IMR-90 (cell line): ENCODE data around the gene CRTC1. TPM values are rescaled to one million over a fixed set of nuclear protein-coding genes. Genes with fewer than 3 reads are reported as not detected.

Experiments
- ATAC-seq: fragments of 200-7000 bp; cut with Tn5 transposase; 2 replicates; pipeline ENCODE4 v1.9.1; 2020; ENCODE audit warnings: low read depth, mild to moderate bottlenecking, moderate library complexity
- BruUV-seq: library from RNA; stranded (reverse); fragments of 400-500 nt; replicated peaks from 2 replicates; lab custom pipeline; 2021; lab: Mats Ljungman, UMichigan
- CTCF ChIA-PET: fragments of 300-600 bp; formaldehyde crosslinking; extraction: SDS; loops from one replicate; lab custom pipeline; 2021; ENCODE audit warnings: antibody characterized with exemption; lab: Yijun Ruan, JAX
- POLR2A ChIA-PET: fragments of 300-600 bp; sonication (Branson Sonifier 250); formaldehyde crosslinking; loops from one replicate; lab custom pipeline; 2022; ENCODE audit warnings: antibody characterized with exemption; ENCODE audit not compliant: unreplicated experiment; lab: Charles Lee
- DNase-seq: peaks from one replicate; pipeline ENCODE4 v3.0.0; 2013
- H2AFZ ChIP-seq: replicated peaks from 2 replicates; pipeline ENCODE3; 2013; ENCODE audit warnings: low read length, mild to moderate bottlenecking; ENCODE audit not compliant: poor library complexity
- H2AK5ac ChIP-seq: 2 replicates; pipeline ENCODE4 v1.6.1; 2013; ENCODE audit warnings: low read depth, low read length, inconsistent platforms
- H2AK9ac ChIP-seq: replicated peaks from 2 replicates; pipeline ENCODE3; 2013; ENCODE audit warnings: mild to moderate bottlenecking, low read depth, low read length, moderate library complexity; ENCODE audit not compliant: poor library complexity
- H2BK120ac ChIP-seq: 2 replicates; pipeline ENCODE4 v1.6.1; 2013; ENCODE audit warnings: low read depth, low read length, inconsistent platforms
- H2BK15ac ChIP-seq: 3 replicates; pipeline ENCODE4 v1.6.1; 2013; ENCODE audit warnings: low read depth, low read length, inconsistent platforms
- H2BK20ac ChIP-seq: 2 replicates; pipeline ENCODE4 v1.6.1; 2013; ENCODE audit warnings: low read depth, mild to moderate bottlenecking, inconsistent platforms, low read length, moderate library complexity
- H2BK5ac ChIP-seq: 2 replicates; pipeline ENCODE4 v1.6.1; 2013; ENCODE audit warnings: mild to moderate bottlenecking, low read depth, low read length, inconsistent platforms; ENCODE audit not compliant: poor library complexity, severe bottlenecking
- H3K14ac ChIP-seq: replicated peaks from 2 replicates; pipeline ENCODE4 v1.6.1; 2013; ENCODE audit warnings: low read depth, low read length, inconsistent platforms
- H3K18ac ChIP-seq: 2 replicates; pipeline ENCODE4 v1.6.1; 2013; ENCODE audit warnings: low read depth, low read length, control low read depth
- H3K23ac ChIP-seq: 2 replicates; pipeline ENCODE4 v1.6.1; 2013; ENCODE audit warnings: low read depth, low read length, inconsistent platforms
- H3K27ac ChIP-seq: 2 replicates; pipeline ENCODE4 v1.5.1; 2013; ENCODE audit warnings: mild to moderate bottlenecking, control low read depth, low read length; ENCODE audit not compliant: insufficient read depth
- H3K27me3 ChIP-seq: 2 replicates; pipeline ENCODE4 v1.6.1; 2013; ENCODE audit warnings: low read length; ENCODE audit not compliant: control insufficient read depth, insufficient read depth
- H3K36me3 ChIP-seq: 2 replicates; pipeline ENCODE4 v1.6.1; 2013; ENCODE audit warnings: low read length, mixed read lengths; ENCODE audit not compliant: control insufficient read depth, insufficient read depth
- H3K4ac ChIP-seq: 2 replicates; pipeline ENCODE4 v1.6.1; 2013; ENCODE audit warnings: low read depth, low read length, inconsistent platforms
- H3K4me1 ChIP-seq: 2 replicates; pipeline ENCODE4 v1.6.1; 2013; ENCODE audit warnings: low read length, mixed read lengths; ENCODE audit not compliant: control insufficient read depth, insufficient read depth
- H3K4me2 ChIP-seq: 2 replicates; pipeline ENCODE4 v1.6.1; 2013; ENCODE audit warnings: low read depth, mild to moderate bottlenecking, control low read depth, low read length, moderate library complexity
- H3K4me3 ChIP-seq: 2 replicates; pipeline ENCODE4 v1.5.1; 2013; ENCODE audit warnings: low read depth, mild to moderate bottlenecking, control low read depth, low read length, moderate library complexity; ENCODE audit not compliant: insufficient read depth
- H3K56ac ChIP-seq: 2 replicates; pipeline ENCODE4 v1.6.1; 2013; ENCODE audit warnings: low read length, inconsistent platforms; ENCODE audit not compliant: insufficient read depth; ENCODE audit errors: extremely low read depth
- H3K79me1 ChIP-seq, 2 experiments: 2 replicates each; pipeline ENCODE4 v1.6.1; 2013; ENCODE audit warnings: low read length in 2 of 2, inconsistent platforms in 1 of 2, low read depth in 1 of 2
- H3K9ac ChIP-seq: 2 replicates; pipeline ENCODE4 v1.6.1; 2013; ENCODE audit warnings: low read depth, low read length, control low read depth
- H3K9me1 ChIP-seq: 2 replicates; pipeline ENCODE4 v1.6.1; 2013; ENCODE audit warnings: low read length, inconsistent platforms; ENCODE audit not compliant: insufficient read depth
- H3K9me3 ChIP-seq: 2 replicates; pipeline ENCODE4 v1.6.1; 2013; ENCODE audit warnings: low read length; ENCODE audit not compliant: control insufficient read depth, insufficient read depth
- H4K20me1 ChIP-seq: 2 replicates; pipeline ENCODE4 v1.6.1; 2013; ENCODE audit warnings: low read length, inconsistent platforms; ENCODE audit not compliant: insufficient read depth
- H4K5ac ChIP-seq: 2 replicates; pipeline ENCODE4 v1.6.1; 2013; ENCODE audit warnings: mild to moderate bottlenecking, low read depth, low read length, control low read depth
- H4K8ac ChIP-seq, 2 experiments: 2 replicates each; pipeline ENCODE4 v1.6.1; 2013; ENCODE audit warnings: low read depth in 2 of 2, low read length in 2 of 2, control low read depth in 1 of 2, inconsistent platforms in 1 of 2
- H4K91ac ChIP-seq: 2 replicates; pipeline ENCODE4 v1.6.1; 2013; ENCODE audit warnings: low read depth, low read length, inconsistent platforms; ENCODE audit not compliant: insufficient read depth
- MAFK ChIP-seq: IDR thresholded peaks from 2 replicates; pipeline ENCODE4 v1.6.1; 2012; ENCODE audit warnings: low read depth, low read length, improper control_type of control experiment
- POLR2A ChIP-seq: IDR thresholded peaks from 2 replicates; pipeline ENCODE4 v1.6.1; 2012; ENCODE audit warnings: mild to moderate bottlenecking, low read depth, low read length
- WGBS, 2 experiments: methylation state at CpG; one replicate each; pipeline versions ENCODE4 v1.1.5 to v1.1.7; 2013; ENCODE audit warnings: missing lambda C conversion rate in 2 of 2; ENCODE audit not compliant: insufficient read length in 1 of 2; ENCODE audit errors: extremely low coverage in 2 of 2; 5-methylcytosine and 5-hydroxymethylcytosine counted together
- dilution Hi-C: fragments of 300-500 bp; cut with HindIII; formaldehyde crosslinking; loops from one replicate; pipeline ENCODE4 v1.14.3; 2018; ENCODE audit warnings: low sequenced_read_pairs; ENCODE audit not compliant: unreplicated experiment
- in situ Hi-C: fragments of 300-500 bp; cut with MboI; formaldehyde crosslinking; loops from 3 replicates; pipeline ENCODE4 v1.14.3; 2019; ENCODE audit warnings: low sequenced_read_pairs, inconsistent platforms, mixed read lengths
- intact Hi-C: fragments of 100-400 bp; cut with micrococcal nuclease; formaldehyde crosslinking; loops from 2 replicates; pipeline ENCODE4 v1.10.0; 2022
- polyA plus RNA-seq, 3 experiments: library from polyadenylated mRNA; depleted of rRNA; stranded (reverse); fragments of >200 nt; gene quantifications; 2 replicates each; pipeline ENCODE4 v1.2.3, GENCODE V29; 2012; ENCODE audit warnings: low replicate concordance in 1 of 3
- total RNA-seq: library from RNA; depleted of rRNA; stranded (reverse); fragments of >200 nt; gene quantifications from 2 replicates; pipeline ENCODE4 v1.2.3, GENCODE V29; 2012
- TF ChIP-seq, protein P1 (sequence below): fragments of 150-350 bp; IDR thresholded peaks from 2 replicates; pipeline ENCODE4 v1.6.1; 2017; ENCODE audit warnings: mild to moderate bottlenecking, antibody characterized with exemption, low read length, low read depth
- TF ChIP-seq, protein P2 (sequence below): conservative IDR thresholded peaks from 2 replicates; pipeline ENCODE4 v1.5.1; 2012; ENCODE audit warnings: mild to moderate bottlenecking, low read depth, low read length, improper control_type of control experiment

CRTC1 gene
- total and polyA plus RNA-seq, 2 of the 4 experiments (the other 2 are of a cell fraction), result 0.18 to 5.7 TPM

DNA sequence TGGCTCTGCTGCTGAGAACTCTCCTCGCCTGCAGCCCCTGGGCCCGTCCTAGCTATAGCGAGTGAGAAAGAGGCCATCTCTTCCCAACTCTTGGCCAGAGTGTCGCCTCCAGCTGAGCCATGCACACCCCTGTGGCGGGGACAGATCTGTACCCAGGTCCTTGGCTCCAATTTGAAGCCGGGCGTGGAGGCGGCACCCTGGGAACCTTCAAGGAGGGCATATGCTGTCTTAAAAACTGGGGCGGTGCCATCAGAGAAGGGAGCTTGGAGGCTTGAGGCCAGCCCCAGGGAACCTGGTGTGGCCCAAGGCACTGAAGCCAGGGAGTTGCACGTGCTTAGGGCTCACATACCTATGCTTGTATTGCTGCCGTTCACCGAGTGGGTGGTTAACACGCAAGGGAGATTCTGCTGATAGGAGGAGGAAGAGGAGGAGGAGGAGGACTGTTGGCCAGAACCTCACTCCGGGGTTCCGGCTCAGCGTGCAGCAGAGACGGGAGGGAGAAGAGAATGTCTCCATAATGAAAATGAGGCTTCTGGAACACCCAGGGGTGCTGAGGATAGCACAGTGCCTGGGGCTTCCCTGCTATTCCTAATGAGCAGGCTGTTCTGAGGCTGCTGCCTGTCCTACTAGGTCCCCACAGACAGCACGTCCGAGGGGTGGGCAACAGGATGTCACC, 67.0 kb downstream of the CRTC1 start:
- no peak overlapping the region for H3K4me2 ChIP-seq
- no peak overlapping the region for H4K91ac ChIP-seq
- no peak overlapping the region for H3K23ac ChIP-seq
- H4K20me1 ChIP-seq, result no peaks in the 10 kb centered on the region
- no peak overlapping the region for H3K9ac ChIP-seq
- no peak overlapping the region for H2BK20ac ChIP-seq
- H4K5ac ChIP-seq, result no peak overlapping the region
- no peak overlapping the region for H3K4me3 ChIP-seq
- H3K27ac ChIP-seq, result no peak overlapping the region
- no peaks in the 10 kb centered on the region for H3K9me3 ChIP-seq
- DNase-seq (no peak), ATAC-seq (no peak)
- no peak overlapping the region for H3K4ac ChIP-seq
- no peak overlapping the region for H2AK9ac ChIP-seq
- dilution Hi-C loops, result no loop called here
- H3K18ac ChIP-seq, result no peak overlapping the region
- 87% methylated on average over 12 of the region's 19 CpGs; no CpG with 5 or more reads in 1 of the 2 experiments for WGBS, 2 experiments
- TF ChIP-seq, protein P1, sequence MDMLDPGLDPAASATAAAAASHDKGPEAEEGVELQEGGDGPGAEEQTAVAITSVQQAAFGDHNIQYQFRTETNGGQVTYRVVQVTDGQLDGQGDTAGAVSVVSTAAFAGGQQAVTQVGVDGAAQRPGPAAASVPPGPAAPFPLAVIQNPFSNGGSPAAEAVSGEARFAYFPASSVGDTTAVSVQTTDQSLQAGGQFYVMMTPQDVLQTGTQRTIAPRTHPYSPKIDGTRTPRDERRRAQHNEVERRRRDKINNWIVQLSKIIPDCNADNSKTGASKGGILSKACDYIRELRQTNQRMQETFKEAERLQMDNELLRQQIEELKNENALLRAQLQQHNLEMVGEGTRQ, result no peak
- TF ChIP-seq MAFK (no peak), POLR2A (no peak)
- TF ChIP-seq, protein P2, sequence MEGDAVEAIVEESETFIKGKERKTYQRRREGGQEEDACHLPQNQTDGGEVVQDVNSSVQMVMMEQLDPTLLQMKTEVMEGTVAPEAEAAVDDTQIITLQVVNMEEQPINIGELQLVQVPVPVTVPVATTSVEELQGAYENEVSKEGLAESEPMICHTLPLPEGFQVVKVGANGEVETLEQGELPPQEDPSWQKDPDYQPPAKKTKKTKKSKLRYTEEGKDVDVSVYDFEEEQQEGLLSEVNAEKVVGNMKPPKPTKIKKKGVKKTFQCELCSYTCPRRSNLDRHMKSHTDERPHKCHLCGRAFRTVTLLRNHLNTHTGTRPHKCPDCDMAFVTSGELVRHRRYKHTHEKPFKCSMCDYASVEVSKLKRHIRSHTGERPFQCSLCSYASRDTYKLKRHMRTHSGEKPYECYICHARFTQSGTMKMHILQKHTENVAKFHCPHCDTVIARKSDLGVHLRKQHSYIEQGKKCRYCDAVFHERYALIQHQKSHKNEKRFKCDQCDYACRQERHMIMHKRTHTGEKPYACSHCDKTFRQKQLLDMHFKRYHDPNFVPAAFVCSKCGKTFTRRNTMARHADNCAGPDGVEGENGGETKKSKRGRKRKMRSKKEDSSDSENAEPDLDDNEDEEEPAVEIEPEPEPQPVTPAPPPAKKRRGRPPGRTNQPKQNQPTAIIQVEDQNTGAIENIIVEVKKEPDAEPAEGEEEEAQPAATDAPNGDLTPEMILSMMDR, result no peak
- H3K4me1 ChIP-seq, result peaks cover 4% of the 10 kb centered on the region; the same call in 1 of the 2 replicates
- H2AFZ ChIP-seq, result no peak overlapping the region
- H3K27me3 ChIP-seq, result no peaks in the 10 kb centered on the region
- CTCF ChIA-PET, result no interaction called here
- H3K79me1 ChIP-seq, result no peaks in the 10 kb centered on the region
- no peak overlapping the region for H2BK120ac ChIP-seq
- H3K56ac ChIP-seq, result no peak overlapping the region
- no peak overlapping the region for H2BK5ac ChIP-seq
- no peak overlapping the region for H2BK15ac ChIP-seq
- intact Hi-C loops, result no loop called here
- no peak overlapping the region for H2AK5ac ChIP-seq
- in situ Hi-C loops, result no loop called here
- POLR2A ChIA-PET, result no interaction called here
- 0 out of 2 replicates have a peak, but pooled peaks cover 3% of the 10 kb centered on the region for H3K9me1 ChIP-seq
- BruUV-seq, result no TSS peak
- H4K8ac ChIP-seq, result no peak overlapping the region
- peaks cover 12% of the 10 kb centered on the region; the same call in 1 of the 2 replicates for H3K36me3 ChIP-seq
- H3K14ac ChIP-seq, result no peak overlapping the region
